HG03460 (cell line): ENCODE measurements around the gene MARCHF10.

Source experiments
- ATAC-seq: cut with Tn5 transposase; IDR thresholded peaks from one replicate; pipeline ENCODE4 v1.9.1; 2021; ENCODE audit not compliant: unreplicated experiment

Gene MARCHF10

DNA sequence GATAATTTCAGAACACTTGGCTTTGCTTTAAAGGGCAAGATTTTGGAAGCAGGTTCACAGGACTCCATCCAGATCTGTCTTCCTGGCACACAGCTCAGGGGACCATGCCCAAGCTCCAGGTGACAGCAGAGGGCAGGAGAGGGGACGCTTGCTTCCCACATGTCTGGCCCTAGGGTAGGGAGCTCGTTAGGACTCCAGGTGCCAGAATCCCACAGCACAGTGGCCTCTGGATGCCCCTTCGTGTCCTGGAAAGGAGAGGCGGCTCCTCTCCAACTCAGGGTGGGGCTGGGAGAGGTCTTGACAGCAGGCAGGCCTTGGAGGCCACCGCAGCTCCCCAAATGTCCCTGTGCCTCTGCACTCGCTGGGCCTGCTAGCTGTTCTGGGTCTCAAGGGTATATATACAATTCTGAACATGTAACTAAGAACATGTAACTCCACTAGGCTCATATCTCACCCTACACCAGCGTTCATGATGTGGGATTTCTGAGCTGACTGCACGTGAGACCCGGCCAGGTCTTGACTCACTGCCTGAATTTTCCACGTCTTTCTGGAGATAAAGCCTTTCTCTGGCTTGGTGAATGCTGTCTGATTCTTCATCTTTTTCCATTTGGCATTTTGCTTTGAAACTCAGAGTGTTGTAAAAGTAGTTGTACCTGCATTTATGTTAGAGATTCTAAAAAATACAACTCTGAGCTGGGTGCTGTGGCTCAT lies 52.8 kb downstream of the MARCHF10 start:
- ATAC-seq: no peak

DNA sequence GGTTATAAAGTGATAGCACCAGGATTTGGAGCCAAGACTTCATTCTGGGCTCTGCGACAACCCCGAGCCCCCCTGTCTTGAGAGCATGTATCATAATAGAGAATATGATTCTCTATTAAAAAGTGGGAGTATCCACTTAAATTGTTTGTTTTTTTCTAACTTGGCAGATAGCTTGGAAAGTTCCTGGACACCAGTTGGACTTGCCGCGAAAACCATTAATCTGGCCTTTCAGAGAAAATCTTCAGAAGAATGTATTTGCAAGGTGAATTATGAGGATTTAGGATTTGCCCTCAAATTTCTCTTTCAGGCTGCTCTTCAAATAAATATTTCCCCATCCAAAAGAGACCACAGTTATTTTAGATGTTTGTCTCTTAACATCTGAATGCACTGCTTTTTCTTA lies 53.5 kb downstream of the MARCHF10 start:
- ATAC-seq: no peak

DNA sequence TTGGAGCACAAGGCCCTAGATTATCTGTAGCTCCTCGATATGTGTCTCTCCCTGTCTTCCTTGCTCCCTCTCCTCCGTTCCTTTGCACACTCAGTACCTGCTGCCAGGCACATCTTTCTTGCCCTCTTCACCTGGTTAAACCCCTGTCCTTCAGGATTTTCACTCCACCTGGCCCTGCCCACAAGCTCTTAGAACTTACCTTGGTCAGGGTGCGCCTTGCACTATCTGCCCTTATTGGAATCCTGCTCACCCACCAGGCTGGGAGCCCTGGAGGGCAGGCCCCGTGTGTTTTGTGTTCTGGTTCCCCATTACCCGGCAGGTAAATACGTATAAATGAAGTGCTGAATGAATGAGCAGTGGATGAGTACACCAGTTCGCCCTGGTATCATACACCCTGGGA lies 54.6 kb downstream of the MARCHF10 start:
- ATAC-seq: no peak

DNA sequence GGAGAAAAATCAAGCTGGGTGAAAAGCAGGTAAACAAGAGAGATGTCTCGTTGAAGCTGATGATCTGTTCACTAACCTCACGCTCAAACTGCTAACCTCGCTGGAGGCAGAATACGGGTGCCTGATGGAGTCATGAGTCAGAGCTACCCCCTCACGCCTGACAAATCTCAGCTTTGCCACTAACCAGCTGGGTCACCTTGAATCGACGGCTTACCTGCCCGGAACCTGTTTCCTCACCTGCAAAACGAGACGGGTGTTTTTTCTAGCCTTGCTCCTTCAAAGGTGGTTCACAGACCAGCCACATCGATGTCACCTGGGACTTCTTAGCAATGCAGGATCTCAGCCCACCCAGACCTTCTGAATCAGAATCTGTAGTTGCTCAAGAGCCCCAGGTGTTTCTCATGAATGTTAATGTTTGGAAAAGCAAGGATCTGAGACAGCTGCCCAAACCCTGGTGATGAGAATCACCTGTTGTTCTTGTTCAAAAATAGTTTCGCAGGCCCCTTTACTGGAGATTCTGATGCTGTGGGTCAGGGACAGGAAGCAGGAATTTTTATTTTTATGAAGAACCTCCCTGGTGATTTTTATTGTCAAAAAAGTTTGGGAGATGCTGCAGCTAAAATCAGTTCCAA lies 56.9 kb downstream of the MARCHF10 start:
- ATAC-seq: no peak

DNA sequence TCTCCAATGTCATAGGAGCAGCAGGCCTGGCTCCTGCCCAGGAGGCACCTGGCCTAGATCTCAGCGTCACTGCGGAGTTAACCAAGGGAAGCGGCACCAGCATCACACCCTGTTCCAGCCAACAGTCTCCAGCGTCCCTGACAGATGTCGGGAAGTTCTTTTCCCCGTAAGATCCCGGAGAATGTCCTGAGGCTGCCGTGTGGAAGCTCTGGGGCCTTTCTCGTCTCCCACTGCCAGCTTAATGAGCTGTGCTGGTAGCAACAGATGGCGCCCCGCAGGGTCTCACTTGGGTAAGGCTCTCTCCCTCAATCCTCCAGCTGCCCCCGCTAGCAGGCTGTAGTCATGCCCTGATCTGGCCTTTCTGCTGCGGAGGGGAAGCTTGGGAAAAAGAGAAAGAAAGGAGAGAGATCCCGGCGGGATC lies 57.5 kb downstream of the MARCHF10 start:
- ATAC-seq: no peak

DNA sequence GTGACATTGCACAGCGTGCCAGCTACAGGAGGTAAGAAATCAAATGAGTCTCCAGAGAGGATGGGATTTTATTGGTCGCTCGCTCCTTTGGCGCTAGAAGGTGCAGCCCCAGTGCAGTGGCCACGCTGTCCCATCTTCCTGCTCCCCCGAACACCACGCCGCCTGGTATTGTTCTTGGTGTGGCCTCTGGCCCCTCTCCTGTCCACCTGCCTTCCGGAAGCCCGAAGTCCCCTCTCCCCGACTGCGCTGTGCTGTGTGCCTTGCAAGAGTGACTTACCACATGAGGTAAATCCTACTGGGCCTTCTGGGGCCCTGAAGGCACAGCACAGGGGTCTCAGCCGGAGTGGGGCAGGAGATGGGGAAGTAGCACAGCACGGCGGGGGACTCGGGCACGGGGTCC lies 58.2 kb downstream of the MARCHF10 start:
- ATAC-seq: no peak

DNA sequence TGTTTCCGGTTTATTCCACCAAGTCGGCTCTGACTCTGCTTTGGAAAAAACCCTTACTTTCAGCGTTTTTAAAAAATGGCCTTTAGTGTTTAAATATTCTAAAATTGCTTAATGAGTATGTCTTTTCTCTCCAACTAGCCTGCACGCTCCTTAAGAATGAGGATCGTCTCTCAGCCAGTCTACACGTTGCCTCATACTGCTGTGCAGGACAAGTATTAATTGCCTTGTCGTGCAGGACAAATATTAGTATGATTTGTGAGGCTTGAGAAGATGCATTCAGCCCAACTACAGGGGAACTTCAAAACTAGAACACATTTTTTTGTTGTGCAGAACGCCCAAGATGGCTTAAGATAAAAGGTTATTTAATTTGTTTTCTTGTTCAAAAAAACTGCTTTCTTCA lies 61.2 kb downstream of the MARCHF10 start:
- ATAC-seq: no peak

DNA sequence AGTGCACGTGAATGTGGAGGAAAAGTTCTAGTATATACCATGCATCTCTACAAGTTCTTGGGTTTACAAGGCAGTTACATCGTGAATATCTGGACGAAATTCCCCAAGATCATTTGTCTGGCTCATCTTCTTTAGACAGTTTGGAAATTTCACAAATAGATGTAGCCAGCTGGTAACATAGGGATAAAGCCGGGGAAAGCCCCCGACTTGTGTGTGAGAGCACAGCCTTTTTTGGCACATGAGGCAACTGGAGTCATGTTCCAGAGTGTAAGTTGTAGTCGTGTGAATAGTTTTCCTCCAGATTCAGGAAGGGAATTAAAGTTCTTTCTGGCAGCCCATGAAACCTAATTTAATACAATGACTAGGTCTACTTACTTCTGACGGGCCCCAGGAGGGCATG lies 62.3 kb downstream of the MARCHF10 start:
- ATAC-seq: no peak

DNA sequence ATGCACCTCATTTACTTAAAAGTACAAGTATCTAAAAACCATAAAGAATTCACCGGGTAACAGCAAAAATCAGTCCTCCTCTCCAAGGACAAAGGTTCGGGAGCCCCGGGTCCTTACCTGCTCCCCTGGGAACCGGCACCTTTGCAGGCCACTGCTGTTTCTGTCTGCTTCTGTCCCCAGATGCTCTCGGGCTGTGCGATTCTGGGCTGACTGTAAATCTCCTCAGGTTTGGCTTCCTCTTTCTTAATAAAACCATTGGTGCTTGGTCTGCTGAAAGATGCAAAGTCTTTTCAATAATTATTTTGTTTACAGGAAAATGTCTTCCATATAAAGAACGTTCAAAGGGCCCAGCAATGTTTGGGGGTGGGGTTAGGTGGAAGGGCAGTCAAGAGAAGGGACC lies 63.9 kb downstream of the MARCHF10 start:
- no peak for ATAC-seq

DNA sequence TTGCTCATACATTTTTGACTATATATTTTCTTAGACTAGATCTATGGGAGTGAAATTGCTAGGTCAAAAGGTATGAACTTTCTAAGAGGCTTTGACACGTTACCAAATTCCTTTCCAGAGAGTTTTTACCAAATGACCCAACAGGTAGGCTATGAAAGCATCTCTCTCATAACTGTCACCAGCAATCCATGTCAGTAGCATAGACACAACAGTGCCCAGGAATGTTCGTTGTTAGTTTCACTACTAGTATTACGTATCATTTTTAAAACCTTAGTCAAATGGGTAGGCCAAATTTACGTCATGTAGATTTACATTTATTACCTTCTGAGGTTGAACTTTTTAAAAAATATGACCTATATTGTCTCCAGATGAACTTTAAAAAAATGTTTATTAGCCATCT lies 66.8 kb downstream of the MARCHF10 start:
- no peak for ATAC-seq

DNA sequence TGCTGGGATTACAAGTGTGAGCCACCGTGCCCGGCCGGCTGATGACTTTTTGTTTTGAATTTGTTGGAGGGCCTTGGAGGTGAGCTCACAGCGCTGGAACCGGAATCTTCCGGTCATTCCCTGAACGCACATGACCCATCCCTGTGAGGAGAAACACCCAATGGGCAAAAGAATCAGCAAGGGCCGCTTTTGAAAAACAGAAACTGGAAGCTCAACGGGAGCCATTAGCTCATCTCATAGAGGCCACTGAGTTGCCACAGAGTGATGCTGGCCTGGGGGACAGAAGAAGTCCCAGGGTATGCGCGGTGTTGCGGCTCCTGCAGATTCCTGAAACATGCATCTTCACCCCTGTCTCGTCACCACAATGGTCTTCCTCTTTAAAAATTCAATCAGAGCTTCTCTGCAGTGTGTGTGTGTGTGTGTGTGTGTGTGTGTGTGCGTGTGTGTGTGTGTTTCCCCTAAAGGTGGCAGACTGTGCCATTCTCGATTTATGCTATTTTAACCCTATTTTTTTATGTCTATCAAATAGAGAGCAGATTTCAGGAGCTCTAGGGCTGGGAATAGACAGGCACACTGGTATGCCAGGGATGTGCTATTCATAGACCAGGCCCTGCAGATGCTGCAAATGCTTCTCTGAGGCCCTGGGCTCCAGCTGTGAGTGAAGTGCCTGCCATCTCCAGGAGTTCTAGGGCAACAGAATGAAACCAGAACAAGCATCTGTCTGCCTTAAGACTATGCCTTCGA lies 68.3 kb downstream of the MARCHF10 start:
- ATAC-seq: no peak

DNA sequence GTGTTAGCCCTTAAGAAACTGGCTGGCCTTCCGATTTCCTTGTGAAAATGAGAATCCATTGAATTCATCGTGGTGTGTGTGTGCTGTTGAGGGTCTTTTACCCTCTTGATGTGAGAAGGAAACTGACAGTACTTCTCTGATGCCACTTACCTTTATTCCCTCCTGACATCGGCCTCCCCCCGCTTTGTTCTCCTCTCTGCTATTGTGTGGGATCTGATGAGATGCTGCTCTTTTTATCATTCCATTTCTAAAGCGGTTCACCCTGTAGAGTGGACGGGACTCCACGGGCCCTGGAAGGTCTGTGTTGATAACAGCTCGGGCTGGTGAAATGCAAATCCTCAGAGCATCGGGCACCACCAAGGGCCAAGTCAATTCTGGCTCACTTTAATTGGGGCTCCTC lies 69.8 kb downstream of the MARCHF10 start:
- ATAC-seq: no peak

DNA sequence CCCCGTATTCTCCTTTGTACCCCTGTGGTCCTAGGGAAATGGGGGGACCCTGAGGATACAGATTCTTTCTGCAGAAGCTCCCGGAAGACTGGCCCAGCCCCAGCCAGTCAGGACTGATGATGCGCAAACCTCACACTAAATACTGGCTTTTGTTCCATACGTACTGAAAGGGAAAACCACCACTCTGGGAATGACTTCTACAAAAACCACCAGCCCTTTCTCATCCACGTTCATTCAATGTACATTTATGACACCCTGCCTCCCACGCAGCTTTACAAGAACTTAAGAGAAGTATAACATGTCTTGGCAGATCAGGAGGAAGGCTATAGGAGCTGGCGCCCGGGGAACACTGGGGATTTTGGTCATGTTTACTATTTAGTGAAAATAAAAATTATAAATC lies 70.6 kb downstream of the MARCHF10 start:
- ATAC-seq: no peak

DNA sequence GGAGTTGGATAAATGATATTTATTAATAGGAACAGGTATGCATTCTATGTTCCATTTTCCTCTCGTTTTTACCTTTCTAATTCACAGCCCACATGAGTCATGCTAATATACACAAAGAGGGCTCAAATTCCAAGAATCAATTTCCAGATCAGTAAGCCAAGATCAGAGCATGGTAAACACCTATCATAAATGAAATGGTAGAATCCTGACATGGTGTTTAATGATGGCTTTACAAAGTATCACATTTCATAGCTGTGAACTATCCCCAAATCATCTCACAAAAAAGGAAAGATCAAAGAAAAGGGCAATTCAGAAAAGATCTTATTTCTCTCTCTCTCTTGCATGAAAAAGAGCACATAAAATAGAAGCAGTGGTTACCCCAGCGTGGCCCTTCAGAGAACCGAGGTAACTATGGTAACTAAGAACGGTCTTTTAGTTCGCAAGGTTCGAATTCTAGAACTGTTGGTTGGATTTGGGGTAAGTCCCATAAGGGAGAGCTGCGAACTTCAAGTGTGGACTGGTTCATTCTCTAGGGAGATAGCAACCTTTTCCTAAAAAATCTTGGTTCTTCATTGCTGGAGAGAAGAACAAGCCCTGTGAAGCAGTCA lies 73.0 kb downstream of the MARCHF10 start:
- no peak for ATAC-seq

DNA sequence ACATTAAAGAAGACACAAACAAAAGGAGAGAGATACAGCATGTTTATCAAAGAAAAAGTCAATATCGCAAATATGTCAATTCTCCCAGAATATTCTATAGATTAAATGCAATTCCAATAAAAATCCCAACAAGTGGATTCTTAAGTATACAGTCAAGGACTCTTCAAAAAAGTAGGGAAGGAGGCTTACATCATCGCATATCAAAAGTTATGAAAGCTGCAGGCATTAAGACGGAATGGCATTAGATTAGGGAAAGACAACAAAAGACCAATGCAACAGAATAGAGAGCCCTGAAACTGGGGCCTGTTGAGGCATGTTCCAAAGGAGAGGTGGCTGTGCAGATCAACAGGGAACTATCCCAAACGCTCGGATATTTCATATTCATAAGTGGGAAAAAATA lies 76.0 kb downstream of the MARCHF10 start:
- ATAC-seq: no peak

DNA sequence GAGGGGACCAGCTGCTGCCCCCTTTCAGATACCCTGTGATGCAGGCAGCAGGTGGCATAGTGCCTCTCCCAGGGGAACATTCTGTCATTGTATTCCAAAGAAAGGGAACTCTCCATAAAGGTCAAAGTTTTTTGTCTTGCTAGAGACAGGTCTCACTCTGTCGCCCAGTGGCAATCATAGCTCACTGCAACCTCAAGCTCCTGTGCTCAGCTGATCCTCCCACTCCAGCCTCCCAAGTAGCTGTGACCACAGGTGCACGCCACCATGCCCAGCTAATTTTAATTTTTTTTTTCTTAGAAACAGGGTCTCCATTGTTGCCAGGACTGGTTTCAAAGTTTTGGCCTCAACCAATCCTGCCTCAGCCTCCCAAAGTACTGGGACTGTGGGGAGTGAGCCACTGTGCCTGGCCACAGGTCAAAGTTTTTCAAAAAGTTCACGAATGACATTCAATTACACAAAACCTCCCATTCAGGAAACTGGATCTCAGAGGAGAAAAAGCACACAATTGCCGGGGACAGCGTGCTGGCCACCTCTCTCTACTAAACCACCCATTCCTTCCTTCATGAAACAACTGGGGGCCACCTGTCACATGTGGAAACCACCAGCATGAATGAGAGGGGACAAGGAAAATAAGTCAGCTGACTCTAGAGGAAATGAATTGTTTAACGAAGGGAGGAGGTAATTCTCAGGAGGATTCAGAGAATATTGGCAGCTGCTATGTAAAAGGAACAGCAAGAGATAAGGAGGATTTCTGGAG lies 80.0 kb downstream of the MARCHF10 start:
- ATAC-seq: no peak

DNA sequence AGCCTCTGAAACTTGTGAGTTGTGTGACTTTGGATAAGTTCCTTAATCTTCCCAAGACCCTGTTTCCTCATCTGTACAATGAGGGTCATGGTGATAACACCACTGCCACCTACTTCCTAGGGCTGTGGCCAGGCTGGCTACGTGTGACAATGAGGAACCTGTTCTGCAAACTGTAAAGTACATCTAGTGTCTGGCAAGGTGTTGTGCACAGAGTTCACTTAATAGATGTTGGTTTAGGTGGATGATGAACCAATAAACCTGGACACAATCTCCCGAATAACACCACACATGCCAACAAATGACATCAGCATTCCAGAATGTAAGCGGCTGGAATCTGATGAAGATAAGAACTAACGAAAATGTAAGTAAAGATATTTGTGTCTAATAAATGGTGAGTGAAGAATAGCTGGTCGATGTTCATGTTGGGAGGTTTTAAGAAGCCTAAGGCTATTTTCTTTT lies 82.3 kb downstream of the MARCHF10 start:
- ATAC-seq: no peak

DNA sequence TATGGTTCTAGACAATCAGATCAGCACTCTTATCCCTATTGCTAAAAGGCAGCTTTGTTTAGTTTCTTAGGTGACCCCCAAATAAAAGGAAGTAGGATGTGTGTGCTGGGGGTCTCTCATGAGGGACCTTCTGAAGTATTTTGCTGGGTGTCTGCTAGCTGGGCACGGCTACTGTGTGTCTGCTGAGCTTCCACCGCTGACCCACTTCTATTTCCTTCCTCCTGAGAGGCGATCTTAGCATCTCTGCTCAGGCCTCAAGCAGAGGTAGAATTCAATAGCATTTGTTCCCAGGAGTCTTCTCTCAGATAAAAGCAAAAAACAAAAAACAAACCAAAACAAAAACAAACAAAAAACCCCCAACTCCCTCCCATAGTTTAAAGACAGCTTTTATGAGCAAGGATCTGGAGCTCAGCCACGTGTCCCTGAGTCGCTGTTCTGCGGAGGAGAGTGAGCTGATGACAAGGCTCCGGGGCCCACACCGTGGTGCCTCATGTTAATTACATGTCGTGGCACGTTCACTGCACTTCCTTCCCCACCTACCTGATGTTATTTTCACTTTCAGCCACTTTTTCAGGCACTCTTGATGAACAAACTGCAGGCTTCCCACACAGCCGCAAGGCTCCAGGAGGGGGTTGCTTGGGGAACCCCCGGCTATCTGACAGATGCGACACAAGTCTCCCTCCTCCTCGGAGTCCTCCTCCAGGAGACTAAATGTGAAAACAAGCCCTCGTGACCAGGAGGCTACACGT lies 83.5 kb downstream of the MARCHF10 start:
- peak; percentile 96 for ATAC-seq

DNA sequence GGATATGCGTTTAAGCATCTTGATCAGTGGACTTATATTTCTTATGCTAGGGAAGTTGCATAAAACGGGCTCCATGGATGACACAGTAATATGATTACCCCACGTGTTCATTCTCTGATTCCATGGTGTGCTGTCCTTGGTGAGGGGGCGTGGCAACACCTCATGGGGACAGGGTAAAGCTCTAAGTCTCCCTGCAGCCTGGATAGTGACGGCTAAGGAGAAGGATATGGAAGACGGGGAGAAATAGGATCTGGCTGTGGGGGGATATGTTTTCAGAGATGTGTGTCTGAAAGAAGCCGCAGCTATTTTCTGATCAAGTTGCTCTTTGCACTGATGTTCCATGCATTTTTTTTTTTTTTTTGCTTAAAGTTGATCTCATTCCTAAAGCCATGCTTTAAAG lies 84.3 kb downstream of the MARCHF10 start:
- no peak for ATAC-seq

DNA sequence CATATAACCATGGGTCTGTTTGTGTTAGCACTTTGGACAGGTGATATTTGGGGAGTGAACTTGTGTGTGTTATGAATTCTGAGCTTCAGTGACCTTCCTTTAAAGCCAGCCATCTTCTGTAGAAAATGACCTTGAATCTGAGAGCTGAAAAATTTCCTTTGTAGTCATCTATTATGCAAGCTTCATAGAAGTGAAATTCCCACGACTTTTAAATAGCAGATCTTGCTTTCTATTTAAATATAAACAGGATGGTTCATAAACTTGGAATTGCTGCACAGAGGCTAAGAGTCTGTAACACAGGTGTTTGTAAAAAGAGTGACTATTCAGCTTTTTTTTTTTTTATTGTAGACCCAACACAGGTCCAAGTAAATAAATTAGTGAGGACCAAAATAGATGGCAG lies 85.5 kb downstream of the MARCHF10 start:
- no peak for ATAC-seq
